Nucleus accumbens (tissue), 56 donors: ENCODE data around the gene TMPRSS6.

ENCODE experiments used
- DNase-seq, 56 donors: peaks; one replicate each; lab custom pipeline; 2025; lab: John Stamatoyannopoulos, UW

Gene TMPRSS6

DNA sequence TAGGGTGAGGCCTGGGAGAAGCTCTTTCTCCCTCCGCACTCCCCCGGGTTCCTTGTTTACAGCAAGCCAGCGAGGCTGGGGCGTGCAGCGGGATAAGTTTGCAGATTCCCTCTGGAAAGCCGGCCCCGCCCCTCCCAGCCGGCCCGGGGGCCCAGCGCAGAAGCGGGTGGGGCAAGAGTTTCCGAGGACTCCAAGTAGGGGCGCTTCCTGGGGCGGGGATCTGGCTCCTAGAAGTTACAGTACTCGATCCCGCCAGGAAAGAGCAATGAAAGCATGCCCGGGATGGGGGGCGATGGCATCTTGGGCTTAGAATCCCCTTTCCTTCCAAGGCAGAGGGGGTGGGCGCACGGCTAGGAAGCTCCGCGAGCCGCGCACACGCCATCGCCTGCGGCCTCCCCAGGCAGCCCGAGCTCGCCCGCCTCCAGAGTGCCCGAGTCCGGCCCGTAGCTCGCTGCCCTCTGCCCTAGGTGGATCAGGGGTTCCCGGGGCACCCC is 90.7 kb downstream of the TMPRSS6 start:
- DNase-seq, result peak in 33 of 56 donors; percentile 30 to 71 (median 53)

DNA sequence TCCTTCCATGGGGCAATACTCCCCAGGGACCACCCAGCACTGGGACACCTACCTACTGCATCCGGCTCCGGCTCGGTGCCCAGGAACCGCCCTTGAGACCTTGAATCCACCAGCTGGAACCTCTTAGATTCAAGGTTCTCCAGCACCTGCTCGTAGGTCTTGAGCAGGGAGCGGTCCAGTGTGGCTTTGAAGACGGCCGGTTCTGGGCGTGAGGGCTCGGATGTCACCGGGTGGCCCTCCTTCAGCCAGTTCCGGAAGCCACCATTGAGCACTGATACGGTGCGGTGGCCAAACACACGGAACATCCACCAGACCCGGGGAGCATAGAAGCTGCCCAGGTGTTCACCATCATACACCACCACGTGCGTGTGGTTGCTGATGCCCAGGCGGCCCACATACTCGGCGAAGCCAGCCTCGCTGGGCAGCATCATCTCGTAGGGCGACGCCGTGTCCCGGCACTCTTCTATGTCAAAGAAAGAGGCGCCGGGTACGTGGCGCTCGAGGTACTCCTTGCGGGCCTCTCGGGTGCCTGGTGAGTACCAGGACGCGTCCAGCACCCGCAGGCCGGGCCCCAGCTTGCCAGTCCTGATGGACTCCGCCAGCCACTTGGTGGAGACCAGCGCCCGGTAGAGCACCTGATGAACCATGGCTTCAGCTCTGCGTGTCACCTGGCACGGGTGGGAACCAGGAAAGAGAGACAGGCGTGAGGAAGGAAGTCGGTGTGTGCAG is 91.3 kb downstream of the TMPRSS6 start:
- peak in 4 of 56 donors; percentile 39 to 54 (median 53) for DNase-seq

GRCh38 chr22:37017356-37017755 is 92.2 kb downstream of the TMPRSS6 start:
- DNase-seq, result peak in 3 of 56 donors; percentile 5 to 33 (median 21)

DNA sequence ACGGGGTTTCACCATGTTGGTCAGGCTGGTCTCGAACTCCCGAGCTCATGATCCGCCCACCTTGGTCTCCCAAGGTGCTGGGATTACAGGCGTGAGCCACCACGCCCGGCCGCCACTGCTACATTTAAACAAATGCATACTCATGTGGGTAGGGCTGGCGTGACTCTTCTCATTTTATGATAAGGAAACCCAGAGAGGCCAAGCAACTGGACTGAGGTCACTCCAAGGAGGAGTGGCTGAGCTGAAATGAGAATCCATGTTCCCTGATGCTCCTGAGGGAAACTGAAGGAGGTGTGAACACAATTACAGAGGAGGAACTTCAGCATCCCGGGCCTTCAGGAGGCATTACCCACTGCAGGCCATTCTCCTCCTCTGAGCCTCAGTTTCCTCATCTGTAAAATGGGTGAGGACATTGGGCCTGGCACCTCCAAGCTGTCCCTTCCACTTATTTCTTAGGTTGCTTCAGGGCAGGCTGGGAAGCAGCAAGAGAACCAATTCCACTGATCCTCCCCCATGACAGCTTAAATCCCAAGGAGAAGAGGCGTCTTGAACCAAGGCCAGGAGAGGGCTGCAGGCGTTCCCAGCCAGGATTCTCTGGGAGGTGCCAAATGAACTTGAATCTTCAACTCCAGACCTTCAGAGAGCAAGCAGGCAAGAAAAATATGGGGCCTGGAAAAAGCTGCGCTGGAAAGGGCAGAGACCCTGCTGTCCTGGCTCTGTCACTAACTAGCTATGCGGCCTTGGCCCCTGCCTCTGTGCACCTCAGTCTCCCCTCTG is 93.2 kb downstream of the TMPRSS6 start:
- DNase-seq, result no peak

DNA sequence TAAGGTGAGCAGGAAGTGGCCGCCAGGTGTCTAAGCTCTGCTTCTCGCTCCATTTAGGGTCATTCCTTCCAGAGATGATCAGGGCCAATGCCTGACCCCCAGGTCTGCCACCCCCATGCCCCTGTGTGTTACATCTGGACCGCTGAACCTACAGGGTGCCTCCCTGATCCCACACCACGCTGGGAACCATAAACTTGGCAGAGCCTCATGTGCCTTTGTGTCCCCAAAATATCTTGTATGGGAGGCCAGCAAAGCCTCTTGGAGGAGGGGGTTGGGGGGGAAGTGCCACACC is 94.0 kb downstream of the TMPRSS6 start:
- no peak for DNase-seq
